ENCODE data around the gene GIPC1. TPM values are rescaled to one million over a fixed set of nuclear protein-coding genes. Genes with fewer than 3 reads are reported as not detected.

GIPC1 gene
- total and polyA plus RNA-seq, 9 of the 15 experiments (the other 6 are each of a cell fraction or from before 2014, with no cell fraction given), result 0.49 to 54.7 (median 24.8) TPM

- no peak for TF ChIP-seq BRF2 (IDR thresholded peaks at IDR 0.05; ENCODE audit: borderline replicate concordance, insufficient read depth, insufficient read length)
- TF ChIP-seq MAFF (IDR thresholded peaks at IDR 0.05; ENCODE audit: low read length), result no peak
- TF ChIP-seq PRMT5 (CRISPR knock-in tag; IDR thresholded peaks at IDR 0.05), result no peak
- TF ChIP-seq KDM2B (CRISPR knock-in tag; IDR thresholded peaks at IDR 0.05), result 0 out of 2 replicates have a peak, but pooled peaks have one; percentile 22
- TF ChIP-seq PCBP2 (IDR thresholded peaks at IDR 0.05; ENCODE audit: low read depth, low read length, poor library complexity, severe bottlenecking), result peak; percentile 62
- TF ChIP-seq ARID2 (IDR thresholded peaks at IDR 0.05), result no peak
- no peak for TF ChIP-seq COPS2 (conservative IDR thresholded peaks at IDR 0.05)
- TF ChIP-seq, protein P1, sequence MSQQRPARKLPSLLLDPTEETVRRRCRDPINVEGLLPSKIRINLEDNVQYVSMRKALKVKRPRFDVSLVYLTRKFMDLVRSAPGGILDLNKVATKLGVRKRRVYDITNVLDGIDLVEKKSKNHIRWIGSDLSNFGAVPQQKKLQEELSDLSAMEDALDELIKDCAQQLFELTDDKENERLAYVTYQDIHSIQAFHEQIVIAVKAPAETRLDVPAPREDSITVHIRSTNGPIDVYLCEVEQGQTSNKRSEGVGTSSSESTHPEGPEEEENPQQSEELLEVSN (IDR thresholded peaks at IDR 0.05; ENCODE audit: borderline replicate concordance in 1 of 2, extremely low read depth in 1 of 2, insufficient read depth in 1 of 2, insufficient read length in 1 of 2, low read depth in 1 of 2, low read length in 1 of 2, poor library complexity in 1 of 2, severe bottlenecking in 1 of 2), result peak in 1 of 2 experiments; percentile 23
- TF ChIP-seq SMARCA5 (IDR thresholded peaks at IDR 0.05), result no peak
- TF ChIP-seq CBX2 (IDR thresholded peaks at IDR 0.05; ENCODE audit: insufficient read depth, low read length, poor library complexity, severe bottlenecking), result no peak
- TF ChIP-seq KDM4B (IDR thresholded peaks at IDR 0.05; ENCODE audit: borderline replicate concordance in 2 of 2, low read depth in 1 of 2), result peak in 1 of 2 experiments; percentile 55; a peak in 1 of 4 replicates
- TF ChIP-seq CBFA2T3 (IDR thresholded peaks at IDR 0.05), result no peak
- TF ChIP-seq KAT7 (CRISPR knock-in tag; IDR thresholded peaks at IDR 0.05; ENCODE audit: borderline replicate concordance), result peak; percentile 95; the same call in 1 of the 2 replicates
- no peak for TF ChIP-seq ZEB2 (IDR thresholded peaks at IDR 0.05)
- TF ChIP-seq, protein P2, sequence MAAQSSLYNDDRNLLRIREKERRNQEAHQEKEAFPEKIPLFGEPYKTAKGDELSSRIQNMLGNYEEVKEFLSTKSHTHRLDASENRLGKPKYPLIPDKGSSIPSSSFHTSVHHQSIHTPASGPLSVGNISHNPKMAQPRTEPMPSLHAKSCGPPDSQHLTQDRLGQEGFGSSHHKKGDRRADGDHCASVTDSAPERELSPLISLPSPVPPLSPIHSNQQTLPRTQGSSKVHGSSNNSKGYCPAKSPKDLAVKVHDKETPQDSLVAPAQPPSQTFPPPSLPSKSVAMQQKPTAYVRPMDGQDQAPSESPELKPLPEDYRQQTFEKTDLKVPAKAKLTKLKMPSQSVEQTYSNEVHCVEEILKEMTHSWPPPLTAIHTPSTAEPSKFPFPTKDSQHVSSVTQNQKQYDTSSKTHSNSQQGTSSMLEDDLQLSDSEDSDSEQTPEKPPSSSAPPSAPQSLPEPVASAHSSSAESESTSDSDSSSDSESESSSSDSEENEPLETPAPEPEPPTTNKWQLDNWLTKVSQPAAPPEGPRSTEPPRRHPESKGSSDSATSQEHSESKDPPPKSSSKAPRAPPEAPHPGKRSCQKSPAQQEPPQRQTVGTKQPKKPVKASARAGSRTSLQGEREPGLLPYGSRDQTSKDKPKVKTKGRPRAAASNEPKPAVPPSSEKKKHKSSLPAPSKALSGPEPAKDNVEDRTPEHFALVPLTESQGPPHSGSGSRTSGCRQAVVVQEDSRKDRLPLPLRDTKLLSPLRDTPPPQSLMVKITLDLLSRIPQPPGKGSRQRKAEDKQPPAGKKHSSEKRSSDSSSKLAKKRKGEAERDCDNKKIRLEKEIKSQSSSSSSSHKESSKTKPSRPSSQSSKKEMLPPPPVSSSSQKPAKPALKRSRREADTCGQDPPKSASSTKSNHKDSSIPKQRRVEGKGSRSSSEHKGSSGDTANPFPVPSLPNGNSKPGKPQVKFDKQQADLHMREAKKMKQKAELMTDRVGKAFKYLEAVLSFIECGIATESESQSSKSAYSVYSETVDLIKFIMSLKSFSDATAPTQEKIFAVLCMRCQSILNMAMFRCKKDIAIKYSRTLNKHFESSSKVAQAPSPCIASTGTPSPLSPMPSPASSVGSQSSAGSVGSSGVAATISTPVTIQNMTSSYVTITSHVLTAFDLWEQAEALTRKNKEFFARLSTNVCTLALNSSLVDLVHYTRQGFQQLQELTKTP (IDR thresholded peaks at IDR 0.05; ENCODE audit: low read depth in 1 of 2, partially characterized antibody in 2 of 2), result no peak
- 0 out of 2 replicates have a peak, but pooled peaks have one; percentile 37 for TF ChIP-seq ETV1 (tag; conservative IDR thresholded peaks at IDR 0.05; ENCODE audit: low read depth)
- TF ChIP-seq HBP1 (CRISPR knock-in tag; IDR thresholded peaks at IDR 0.05), result 0 out of 2 replicates have a peak, but pooled peaks have one; percentile 42
- no peak for TF ChIP-seq ASH1L (IDR thresholded peaks at IDR 0.05; ENCODE audit: borderline replicate concordance, low read depth, partially characterized antibody)
Measured at GRCh38 chr19:14517840-14518505, 22.0 kb upstream of the GIPC1 start, which contains the start of gene DNAJB1 (continued).

All from K562 (cell line).